ENCODE data around the gene RNF208. TPM values are rescaled to one million over a fixed set of nuclear protein-coding genes. Genes with fewer than 3 reads are reported as not detected.
A peak's percentile ranks its signal among the peaks of the same experiment; 100 is the strongest.

The RNF208 gene
- total and polyA plus RNA-seq, 9 of the 15 experiments (the other 6 are each of a cell fraction or from before 2014, with no cell fraction given) = 0.15 to 6.9 (median 0.50) TPM; not detected in 2

GRCh38 chr9:137224830-137225694 lies 3.0 kb upstream of the RNF208 start, which contains the start of gene CYSRT1:
TSS of gene CYSRT1 (plus strand) at chr9:137225174. CDS start at chr9:137225622, 448 bp downstream.
- no peaks in the 10 kb centered on the region for H3K9me1 ChIP-seq (ENCODE audit: control insufficient read depth, insufficient read depth, low read length)
- H4K20me1 ChIP-seq (replicated peaks; ENCODE audit: control insufficient read depth, insufficient read depth, low read length) = no peaks in the 10 kb centered on the region
- peak within 1 kb of the TSS; percentile 89 for H2AFZ ChIP-seq (ENCODE audit: low read depth, low read length)
- TF ChIP-seq CREB1 (IDR thresholded peaks at IDR 0.05) (no peak), CREB1 (CRISPR knock-in tag; IDR thresholded peaks at IDR 0.05) (0 out of 2 replicates have a peak, but pooled peaks have one; percentile 16), ZNF146 (CRISPR knock-in tag; IDR thresholded peaks at IDR 0.05; ENCODE audit: unreplicated experiment) (no peak), ZNF165 (CRISPR knock-in tag; IDR thresholded peaks at IDR 0.05; ENCODE audit: borderline replicate concordance) (no peak), CREB5 (CRISPR knock-in tag; IDR thresholded peaks at IDR 0.05) (no peak), ZNF583 (CRISPR knock-in tag; IDR thresholded peaks at IDR 0.05) (no peak), TFAP4 (CRISPR knock-in tag; IDR thresholded peaks at IDR 0.05; ENCODE audit: borderline replicate concordance) (peak; percentile 13; the same call in 1 of the 2 replicates)
- ChIA-PET POLR2A (interaction anchor here (0.5 to 2.1 kb wide), 5 partner anchors 15 to 691 kb away, joined by 3 to 12 read pairs (median 4); partner anchors contain the start of gene TUBB4B), CTCF (ENCODE audit: low intra/inter-chr PET ratio) (interaction anchor here (0.6 to 1.0 kb wide), 2 partner anchors 47 to 438 kb away, joined by 3 to 4 read pairs; no protein-coding TSS in a partner anchor)
- in situ Hi-C loops (cut with MboI) = loop anchor here (5.0 to 25.0 kb wide), 3 partner anchors 38 to 438 kb away; partner anchors contain the start of genes ANAPC2, CCDC183, SSNA1 and TMEM141
- WGBS (ENCODE audit: insufficient coverage, low coverage, missing lambda C conversion rate) = 46% methylated on average over 19 of the region's 23 CpGs
- peaks cover 21 to 95% of the 10 kb centered on the region in 2 experiments for H3K4me1 ChIP-seq (replicated peaks in 1 of 2; ENCODE audit: control insufficient read depth in 2 of 2, insufficient read depth in 2 of 2, low read length in 2 of 2)
- peak within 1 kb of the TSS; percentile 83 for H3K27ac ChIP-seq (ENCODE audit: extremely low read depth, low read depth, low read length)
- H3K9me3 ChIP-seq (replicated peaks; ENCODE audit: control insufficient read depth, insufficient read depth, low read depth, low read length) = no peaks in the 10 kb centered on the region
- DNase-seq (ENCODE audit: extremely low read depth in 1 of 4, low spot score in 3 of 4) (peak in 2 of 4 experiments; percentile 27 to 34), ATAC-seq (no peak), FAIRE-seq (no peak)
- BruUV-seq (replicated peaks) = no TSS peak
- H3K27me3 ChIP-seq (ENCODE audit: control insufficient read depth in 2 of 2, insufficient read depth in 2 of 2, low read length in 2 of 2) = no peaks in the 10 kb centered on the region
- H3K9ac ChIP-seq (ENCODE audit: insufficient read depth in 1 of 2, low read depth in 2 of 2, low read length in 2 of 2) = peak within 1 kb of the TSS; percentile 85 to 97
- H3K36me3 ChIP-seq (ENCODE audit: control insufficient read depth, insufficient read depth, low read length) = no peaks in the 10 kb centered on the region; the same call in 2 of the 3 replicates
- peak within 1 kb of the TSS; percentile 85 for H3K4me3 ChIP-seq
- intact Hi-C loops (cut with micrococcal nuclease) = no loop called here
- H3K4me2 ChIP-seq (ENCODE audit: insufficient read depth, low read length) = peak within 1 kb of the TSS; percentile 92
- no peaks in the 10 kb centered on the region for H3K79me2 ChIP-seq (ENCODE audit: control insufficient read depth, insufficient read depth, low read length)

Measured in K562 (cell line).